Osteoblast (primary cell): ENCODE data around the gene ABLIM2. TPM values are rescaled to one million over a fixed set of nuclear protein-coding genes. Genes with fewer than 3 reads are reported as not detected.

ENCODE experiments used
- DNase-seq: peaks from one replicate; pipeline ENCODE4 v3.0.0; 2011; ENCODE audit warnings: low spot score, mixed read lengths; ENCODE audit not compliant: insufficient read length; ENCODE audit errors: missing footprints
- H2AFZ ChIP-seq: 2 replicates; pipeline ENCODE4 v1.6.0; 2011; ENCODE audit warnings: mild to moderate bottlenecking, low read length
- H3K27ac ChIP-seq: 2 replicates; pipeline ENCODE4 v1.5.1; 2011; ENCODE audit warnings: mild to moderate bottlenecking, low read depth, low read length, moderate library complexity
- H3K27me3 ChIP-seq: 2 replicates; pipeline ENCODE4 v1.6.0; 2012; ENCODE audit warnings: mild to moderate bottlenecking, control low read depth, inconsistent platforms, low read length, moderate library complexity; ENCODE audit not compliant: insufficient read depth
- H3K36me3 ChIP-seq: 2 replicates; pipeline ENCODE4 v1.5.1; 2011; ENCODE audit warnings: mild to moderate bottlenecking, low read length, control low read depth, moderate library complexity; ENCODE audit not compliant: insufficient read depth
- H3K4me1 ChIP-seq: 2 replicates; pipeline ENCODE4 v1.5.1; 2011; ENCODE audit warnings: mild to moderate bottlenecking, low read length, control low read depth, moderate library complexity; ENCODE audit not compliant: insufficient read depth
- H3K4me2 ChIP-seq: 2 replicates; pipeline ENCODE4 v1.6.0; 2011; ENCODE audit warnings: mild to moderate bottlenecking, low read length; ENCODE audit not compliant: insufficient read depth
- H3K4me3 ChIP-seq: fragments of 200-600 bp; sonication (generic); 3 replicates; pipeline ENCODE4 v1.5.1; 2012; ENCODE audit warnings: mild to moderate bottlenecking, low read length, inconsistent platforms; ENCODE audit not compliant: insufficient read depth
- H3K79me2 ChIP-seq: 2 replicates; pipeline ENCODE4 v1.6.0; 2012; ENCODE audit warnings: mild to moderate bottlenecking, low read length, control low read depth, inconsistent platforms; ENCODE audit not compliant: insufficient read depth
- H3K9me3 ChIP-seq: 2 replicates; pipeline ENCODE4 v1.5.1; 2011; ENCODE audit warnings: low read depth, low read length, control low read depth
- H4K20me1 ChIP-seq: 2 replicates; pipeline ENCODE4 v1.6.0; 2012; ENCODE audit warnings: mild to moderate bottlenecking, low read length, control low read depth; ENCODE audit not compliant: insufficient read depth
- CTCF ChIP-seq: IDR thresholded peaks from 2 replicates; pipeline ENCODE4 v1.5.1; 2011; ENCODE audit warnings: mild to moderate bottlenecking, low read depth, low read length, moderate library complexity; ENCODE audit errors: extremely low read depth
- total RNA-seq: library from RNA; depleted of rRNA; stranded (reverse); fragments of >200 nt; gene quantifications from 2 replicates; pipeline ENCODE4 v1.2.3, GENCODE V29; 2012

Gene ABLIM2
- total RNA-seq, 1 donor, result 0.36 TPM

- Histone ChIP-seq H3K27me3 (peaks cover 60% of the 10 kb centered on the region), H4K20me1 (peaks cover 2% of the 10 kb centered on the region), H2AFZ (no peak overlapping the region), H3K36me3 (no peaks in the 10 kb centered on the region), H3K79me2 (no peaks in the 10 kb centered on the region), H3K4me3 (no peak overlapping the region), H3K9me3 (no peaks in the 10 kb centered on the region), H3K4me1 (no peaks in the 10 kb centered on the region), H3K4me2 (no peak overlapping the region), H3K27ac (no peak overlapping the region)
- no peak for TF ChIP-seq CTCF
- no peak for DNase-seq
These were observed 10.5 kb downstream of the ABLIM2 start for GRCh38 chr4:8148159-8148558.

GRCh38 chr4:8147231-8147970 lies 11.2 kb downstream of the ABLIM2 start:
- H3K4me2 ChIP-seq, result no peak overlapping the region
- no peak for DNase-seq
- H3K79me2 ChIP-seq, result no peaks in the 10 kb centered on the region
- no peaks in the 10 kb centered on the region for H3K9me3 ChIP-seq
- H3K27me3 ChIP-seq, result peaks cover 53% of the 10 kb centered on the region
- no peak for TF ChIP-seq CTCF
- H4K20me1 ChIP-seq, result peaks cover 2% of the 10 kb centered on the region
- no peak overlapping the region for H2AFZ ChIP-seq
- no peak overlapping the region for H3K27ac ChIP-seq
- H3K4me1 ChIP-seq, result no peaks in the 10 kb centered on the region
- H3K36me3 ChIP-seq, result no peaks in the 10 kb centered on the region
- H3K4me3 ChIP-seq, result no peak overlapping the region

GRCh38 chr4:8146157-8146556 lies 12.5 kb downstream of the ABLIM2 start:
- peaks cover 52% of the 10 kb centered on the region for H3K27me3 ChIP-seq
- no peaks in the 10 kb centered on the region for H3K9me3 ChIP-seq
- H3K4me1 ChIP-seq, result no peaks in the 10 kb centered on the region
- TF ChIP-seq CTCF, result no peak
- H3K4me3 ChIP-seq, result no peak overlapping the region
- H3K27ac ChIP-seq, result no peak overlapping the region
- no peak overlapping the region for H2AFZ ChIP-seq
- no peaks in the 10 kb centered on the region for H3K79me2 ChIP-seq
- DNase-seq, result no peak
- H3K36me3 ChIP-seq, result no peaks in the 10 kb centered on the region
- H4K20me1 ChIP-seq, result peaks cover 2% of the 10 kb centered on the region
- no peak overlapping the region for H3K4me2 ChIP-seq

- Histone ChIP-seq H3K27ac (no peak overlapping the region), H3K4me1 (no peaks in the 10 kb centered on the region), H3K4me2 (no peak overlapping the region), H4K20me1 (peaks cover 2% of the 10 kb centered on the region), H3K36me3 (no peaks in the 10 kb centered on the region), H3K79me2 (no peaks in the 10 kb centered on the region), H3K9me3 (no peaks in the 10 kb centered on the region), H3K27me3 (peaks cover 51% of the 10 kb centered on the region), H3K4me3 (no peak overlapping the region), H2AFZ (no peak overlapping the region)
- DNase-seq, result no peak
- no peak for TF ChIP-seq CTCF
These were observed 14.3 kb downstream of the ABLIM2 start for GRCh38 chr4:8144359-8144758.
